HL-60/S4 (cell line): ENCODE measurements around the gene ATAD3A.
"Not testable (repeated sequence)": the region's sequence is repeated elsewhere in the genome, so short reads cannot be mapped to it uniquely, and the experiment has no call there.

ENCODE experiments used
- in situ Hi-C: fragments of 300-500 bp; cut with MboI; formaldehyde crosslinking; loops from 2 replicates; pipeline ENCODE4 v1.14.3; 2022; ENCODE audit warnings: low sequenced_read_pairs

The ATAD3A gene

GRCh38 chr1:1522536-1522935 is 10.6 kb downstream of the ATAD3A start:
- in situ Hi-C loops: not testable (repeated sequence)

GRCh38 chr1:1523226-1523625 is 11.3 kb downstream of the ATAD3A start:
- in situ Hi-C loops: not testable (repeated sequence)

- in situ Hi-C loops: not testable (repeated sequence)
These were observed 11.7 kb downstream of the ATAD3A start for GRCh38 chr1:1523651-1524050.

DNA sequence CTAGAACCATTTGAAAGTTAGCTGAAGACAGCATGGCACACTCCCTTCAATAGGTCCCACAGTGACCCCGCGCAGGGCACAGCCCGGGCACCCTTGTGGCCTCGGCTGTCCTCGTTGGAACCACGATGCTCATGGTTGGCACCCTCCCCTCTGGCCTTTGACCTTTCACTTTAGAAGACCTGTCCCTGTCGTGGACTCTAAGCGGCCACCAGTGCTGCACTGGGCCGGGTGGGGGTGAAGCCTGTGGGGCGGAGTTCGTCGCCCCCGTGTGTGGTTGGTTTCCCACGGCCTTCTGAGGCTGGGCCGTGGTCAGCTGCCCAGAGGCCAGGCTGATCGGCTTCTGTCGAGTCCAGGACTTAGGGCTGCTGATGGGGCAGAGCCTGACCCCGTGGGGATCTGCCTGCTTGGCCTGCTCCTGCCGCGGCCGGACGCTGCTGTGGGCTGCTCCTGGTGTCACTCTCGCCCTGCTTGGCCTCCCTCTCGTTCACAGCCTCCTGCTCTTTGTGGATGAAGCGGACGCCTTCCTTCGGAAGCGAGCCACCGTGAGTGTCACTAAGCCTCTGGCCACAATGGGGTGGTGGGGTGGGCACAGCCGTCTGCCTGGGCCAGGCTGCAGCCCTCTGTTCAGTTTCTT is 12.9 kb downstream of the ATAD3A start:
- in situ Hi-C loops: not testable (repeated sequence)

DNA sequence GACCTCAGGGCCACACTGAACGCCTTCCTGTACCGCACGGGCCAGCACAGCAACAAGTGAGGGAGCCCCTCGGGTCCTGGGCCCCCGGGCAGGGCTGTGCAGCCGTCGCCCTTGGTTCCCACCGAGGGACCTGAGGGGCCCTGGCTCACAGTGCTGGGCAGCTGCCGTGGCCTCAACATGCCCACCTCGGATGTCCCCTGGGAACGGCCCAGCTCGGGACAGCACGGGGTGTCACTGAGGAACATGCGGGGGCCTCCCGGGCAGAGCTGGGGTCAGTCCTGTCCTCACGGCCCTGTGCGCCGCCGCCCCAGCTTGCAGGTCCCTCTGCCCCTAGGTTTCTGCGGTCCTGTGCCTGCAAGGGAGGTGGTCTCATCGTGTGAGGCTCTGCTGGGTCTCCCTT is 14.5 kb downstream of the ATAD3A start:
- in situ Hi-C loops: not testable (repeated sequence)

GRCh38 chr1:1527092-1527816 is 15.3 kb downstream of the ATAD3A start:
- in situ Hi-C loops: no loop called here

DNA sequence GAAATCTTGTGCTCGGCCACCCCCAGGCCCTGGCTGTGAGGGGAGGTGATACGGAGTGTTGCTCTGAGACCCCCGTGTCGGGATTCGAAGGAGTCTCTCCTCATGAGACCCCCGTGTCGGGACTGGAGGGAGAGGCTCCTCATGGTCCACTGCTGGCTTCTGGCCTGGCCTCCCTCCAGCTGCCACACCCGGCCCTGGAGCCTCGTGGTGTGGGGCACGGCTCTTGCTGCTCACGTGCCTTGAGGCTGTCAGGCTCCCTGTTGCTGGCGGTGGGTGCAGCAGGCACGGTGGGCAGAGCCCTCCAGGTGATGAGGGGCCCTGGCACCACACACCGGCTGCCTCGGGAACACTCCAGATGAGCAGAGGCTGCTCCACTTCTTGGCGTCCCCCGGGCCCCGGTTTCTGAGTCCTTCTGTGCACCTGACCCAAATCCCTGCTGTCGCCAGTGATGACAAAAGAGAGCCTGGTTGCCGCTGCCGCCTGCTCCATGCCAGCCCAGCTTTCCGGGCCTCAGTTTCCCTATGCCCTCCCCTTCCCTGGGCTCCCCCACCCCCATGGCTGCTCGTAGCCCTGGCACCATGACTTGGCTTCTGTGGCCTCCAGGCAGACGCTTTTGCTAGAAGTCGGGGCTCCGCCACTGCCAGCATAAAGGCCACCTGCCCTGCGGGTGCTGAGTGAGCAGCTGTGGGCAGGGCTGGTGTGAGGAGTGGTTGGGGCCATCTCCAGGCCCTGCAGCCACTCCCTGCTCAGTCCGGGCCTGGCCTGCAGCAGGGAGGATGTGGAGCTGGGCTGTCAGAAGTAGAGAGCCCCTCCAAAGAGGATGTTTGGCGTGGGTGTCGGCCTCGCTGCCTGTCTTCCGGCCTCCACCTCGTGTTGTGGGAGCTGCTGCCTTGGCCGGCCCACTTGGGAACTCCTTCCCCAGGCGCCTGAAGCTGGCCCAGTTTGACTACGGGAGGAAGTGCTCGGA is 16.6 kb downstream of the ATAD3A start:
- in situ Hi-C loops: no loop called here

DNA sequence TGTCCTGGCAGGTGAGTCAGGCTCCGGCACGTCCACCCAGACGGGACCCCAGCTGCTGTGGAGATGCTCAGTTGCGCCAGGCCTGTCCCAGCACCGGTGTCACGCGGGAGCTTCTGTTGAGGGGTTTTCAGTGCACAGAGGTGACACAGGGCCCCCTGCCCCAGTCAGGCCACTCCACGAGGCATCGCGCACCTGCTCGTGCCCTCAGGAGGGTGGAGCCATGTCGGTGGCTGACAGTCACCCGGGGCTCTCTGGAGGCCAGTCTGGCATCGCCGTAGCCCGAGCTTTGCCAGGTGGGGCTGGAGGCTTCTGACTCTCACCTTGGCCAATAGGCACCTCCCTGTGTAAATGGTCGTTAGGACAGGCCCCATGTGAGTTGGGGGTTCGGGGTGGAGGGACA is 17.4 kb downstream of the ATAD3A start:
- in situ Hi-C loops: no loop called here

GRCh38 chr1:1529936-1530335 is 18.0 kb downstream of the ATAD3A start:
- in situ Hi-C loops: no loop called here

- in situ Hi-C loops: no loop called here
These were observed 20.0 kb downstream of the ATAD3A start for GRCh38 chr1:1531947-1532346.

- in situ Hi-C loops: not testable (repeated sequence)
These were observed 21.4 kb downstream of the ATAD3A start for GRCh38 chr1:1533176-1533893.

- in situ Hi-C loops: not testable (repeated sequence)
These were observed 21.9 kb downstream of the ATAD3A start for GRCh38 chr1:1533894-1534291.

DNA sequence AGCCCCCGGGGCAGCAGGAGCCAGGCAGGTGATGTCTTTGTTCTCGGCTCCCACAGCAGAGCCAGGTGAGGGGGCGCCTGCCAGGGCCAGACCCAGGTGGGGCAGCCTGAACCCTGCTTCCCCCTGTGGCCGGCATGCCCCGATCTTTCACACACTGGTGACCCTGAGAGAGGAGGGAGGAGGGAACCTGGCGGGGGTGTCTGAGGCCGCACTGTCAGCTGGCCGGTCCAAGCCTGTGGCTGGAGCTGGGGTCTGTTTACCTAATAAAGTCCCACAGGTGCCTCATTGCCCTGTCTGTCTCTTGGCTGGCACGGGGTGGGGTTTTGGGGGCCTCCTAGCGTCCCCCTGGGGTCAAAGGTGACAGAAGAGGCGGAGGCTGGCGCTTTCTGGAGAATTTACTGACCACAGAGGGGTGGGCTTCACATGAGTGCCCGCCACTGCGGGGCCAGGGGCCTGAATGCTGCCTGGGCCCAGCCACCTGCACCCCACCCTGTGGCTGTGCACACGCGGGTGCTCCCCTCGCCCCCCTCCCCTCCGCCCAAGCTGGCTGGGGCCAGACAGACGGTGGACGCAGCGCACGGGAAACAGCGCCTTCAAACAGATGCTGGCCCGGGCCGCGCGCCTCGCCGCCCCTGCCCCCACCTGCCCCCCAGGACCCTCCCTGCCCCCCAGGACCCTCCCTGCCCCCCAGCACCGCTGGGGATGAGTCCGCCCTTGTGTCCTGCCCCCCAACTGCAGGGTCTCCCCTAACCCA is 22.6 kb downstream of the ATAD3A start:
- in situ Hi-C loops: no loop called here

DNA sequence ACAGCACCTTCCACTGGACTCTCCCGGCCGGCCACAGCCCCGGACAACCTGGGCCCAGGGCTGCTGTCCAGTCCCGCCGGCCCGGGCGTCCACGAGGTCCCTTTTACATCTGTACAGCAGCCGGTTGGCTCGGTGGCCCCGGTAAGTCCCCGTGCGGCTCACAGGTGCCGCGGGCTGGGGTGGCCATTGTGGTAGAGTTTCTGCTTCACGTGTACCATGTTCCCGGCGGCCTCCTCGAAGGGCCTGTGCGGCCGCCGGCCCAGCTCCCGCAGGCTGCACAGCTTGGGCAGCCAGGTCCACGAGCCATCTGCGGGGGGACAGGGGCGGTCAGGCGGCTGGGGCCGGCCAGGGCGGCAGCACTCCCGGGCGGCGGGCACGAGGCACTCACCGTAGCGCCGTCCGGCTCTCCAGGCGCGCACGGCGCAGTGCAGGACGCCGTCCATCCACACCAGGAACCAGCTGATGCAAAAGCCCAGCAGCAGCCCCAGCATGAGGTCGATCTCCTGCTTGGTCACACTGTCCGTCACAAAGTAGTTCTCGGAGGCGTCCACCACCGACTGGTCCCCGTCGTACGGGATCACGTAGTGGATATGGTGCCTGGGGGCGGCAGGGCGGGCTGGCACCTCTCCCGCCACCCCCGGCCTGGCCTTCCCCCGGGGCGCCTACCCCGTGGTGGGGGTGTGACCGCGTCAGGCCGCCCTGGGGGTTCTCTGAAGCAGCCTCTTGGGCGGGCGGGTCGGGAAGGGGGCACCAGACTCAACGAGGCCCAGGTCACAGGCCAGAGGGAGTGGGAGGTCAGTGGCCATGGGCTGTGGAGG is 23.4 kb downstream of the ATAD3A start:
- in situ Hi-C loops: no loop called here

DNA sequence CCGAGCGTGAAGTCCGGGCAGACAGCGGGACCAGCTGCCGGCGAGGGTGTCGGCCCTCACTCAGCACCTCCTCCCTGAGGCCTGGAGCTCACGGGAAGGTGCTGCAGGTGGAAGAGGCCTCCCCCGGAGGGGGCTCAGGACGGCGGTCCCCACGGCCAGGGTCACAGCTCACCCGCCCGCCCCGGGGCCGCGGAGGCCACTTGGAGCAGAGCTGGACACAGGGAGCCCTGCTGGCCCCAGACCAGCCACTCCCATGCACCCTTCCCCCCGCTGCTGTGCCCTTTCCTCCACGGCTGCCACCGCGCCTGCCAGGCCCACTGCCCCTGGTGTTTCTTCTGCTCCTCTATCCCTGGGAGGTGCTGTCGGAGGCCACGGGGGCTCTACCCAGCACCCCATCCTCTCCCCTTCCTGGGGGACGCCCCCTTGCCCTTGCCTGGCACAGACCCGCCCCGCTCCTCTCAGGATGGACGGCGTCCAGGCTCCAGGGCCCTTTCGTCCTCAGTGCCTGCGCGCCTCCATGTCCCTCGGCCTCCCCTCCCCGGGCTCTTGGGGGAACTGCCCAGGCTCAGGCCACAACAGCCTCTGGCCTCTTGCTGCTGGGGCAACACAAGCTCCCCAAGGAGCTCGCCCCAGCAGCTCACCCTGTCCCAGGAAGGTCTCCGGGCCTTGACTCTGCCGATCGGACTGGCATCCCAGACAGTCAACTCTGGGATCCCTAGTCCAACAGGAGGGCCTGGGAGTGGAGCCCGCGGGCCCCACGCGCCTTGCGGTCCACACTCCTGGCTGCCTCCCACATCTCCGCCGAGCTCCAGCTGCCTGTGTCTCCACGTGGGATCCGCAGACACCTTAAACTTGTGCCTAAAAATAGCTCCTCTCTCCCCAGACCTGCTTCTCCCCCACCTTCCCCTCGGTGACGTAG is 24.3 kb downstream of the ATAD3A start:
- in situ Hi-C loops: no loop called here

DNA sequence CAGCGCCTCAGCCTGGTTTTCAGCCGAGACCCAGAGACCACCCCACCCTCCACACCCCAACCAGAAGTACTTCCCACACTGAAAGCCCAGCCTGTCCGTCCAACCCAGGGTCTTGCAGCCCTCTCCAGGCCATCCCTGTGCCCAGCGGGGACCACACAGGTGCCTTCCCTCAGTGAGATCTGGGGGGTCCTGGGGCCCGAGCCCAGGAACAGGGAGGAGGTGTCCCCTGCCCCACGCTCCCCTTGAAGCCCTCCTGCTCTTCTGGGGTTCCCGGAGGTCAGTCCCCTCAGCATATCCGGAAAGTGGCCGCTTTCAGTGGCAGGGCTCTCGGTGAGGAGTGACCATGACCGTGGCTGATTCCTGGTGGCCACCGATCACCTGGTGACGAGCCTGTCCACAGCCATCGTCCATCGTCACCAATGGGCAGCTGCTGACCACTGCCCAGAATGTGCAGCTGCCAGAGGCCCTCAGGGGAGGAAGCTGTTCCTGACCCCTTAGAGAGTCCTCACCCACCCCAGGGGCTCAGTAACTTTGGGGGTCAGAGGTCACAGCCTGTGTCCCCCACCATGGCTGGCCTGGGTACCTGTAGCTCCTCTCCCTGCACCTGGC is 25.1 kb downstream of the ATAD3A start:
- in situ Hi-C loops: no loop called here

- in situ Hi-C loops: no loop called here
These were observed 25.8 kb downstream of the ATAD3A start for GRCh38 chr1:1537626-1538250.
